Activated T-helper 1 cell treated with anti-CD3 and anti-CD28 coated beads, Interleukin-12 subunit alpha, Interleukin-12 subunit beta, Interleukin-2, Interleukin-4 antibody, amounts not matched to agents 30 ng/mL and 10 ng/mL and 1 ng/mL, durations not matched to agents 14 hours and 24 hours and 36 hours (primary cell): ENCODE results near the gene SMG6. TPM values are rescaled to one million over a fixed set of nuclear protein-coding genes. Genes with fewer than 3 reads are reported as not detected.

Experiments used
- DNase-seq: peaks from one replicate; pipeline ENCODE4 v3.0.0; 2021; ENCODE audit warnings: low spot score
- H3K27ac Mint-ChIP-seq: one replicate; pipeline ENCODE4 v1.8.0; 2021; ENCODE audit warnings: mild to moderate bottlenecking, mixed read lengths
- H3K27me3 Mint-ChIP-seq: one replicate; pipeline ENCODE4 v1.8.0; 2022; ENCODE audit warnings: mild to moderate bottlenecking, moderate library complexity, mixed read lengths; ENCODE audit not compliant: insufficient read depth
- H3K36me3 Mint-ChIP-seq: one replicate; pipeline ENCODE4 v1.8.0; 2021; ENCODE audit warnings: low read depth, mixed read lengths
- H3K4me1 Mint-ChIP-seq: one replicate; pipeline ENCODE4 v1.8.0; 2021; ENCODE audit warnings: low read depth, mixed read lengths
- H3K4me3 Mint-ChIP-seq: one replicate; pipeline ENCODE4 v1.8.0; 2021; ENCODE audit warnings: mild to moderate bottlenecking, moderate library complexity, mixed read lengths
- H3K9me3 Mint-ChIP-seq: one replicate; pipeline ENCODE4 v1.8.0; 2021; ENCODE audit warnings: mixed read lengths
- intact Hi-C: fragments of 100-400 bp; cut with micrococcal nuclease; formaldehyde crosslinking; loops from one replicate; pipeline ENCODE4 v1.15.1; 2024
- total RNA-seq: library from RNA; stranded (reverse); gene quantifications from 2 replicates; pipeline ENCODE4 v1.2.3, GENCODE V29; 2022

Gene SMG6
- total RNA-seq, 1 donor from 2014 or later: 39.5 TPM

- intact Hi-C loops: no loop called here
- Mint-ChIP-seq H3K36me3 (peaks cover 41% of the 10 kb centered on the region), H3K27ac (peak overlapping the region; percentile 72), H3K27me3 (no peaks in the 10 kb centered on the region), H3K4me1 (peaks cover 46% of the 10 kb centered on the region), H3K4me3 (peak overlapping the region; percentile 81), H3K9me3 (no peaks in the 10 kb centered on the region)
- DNase-seq: no peak
These were observed 243.8 kb downstream of the SMG6 start for GRCh38 chr17:2059547-2060384.

DNA sequence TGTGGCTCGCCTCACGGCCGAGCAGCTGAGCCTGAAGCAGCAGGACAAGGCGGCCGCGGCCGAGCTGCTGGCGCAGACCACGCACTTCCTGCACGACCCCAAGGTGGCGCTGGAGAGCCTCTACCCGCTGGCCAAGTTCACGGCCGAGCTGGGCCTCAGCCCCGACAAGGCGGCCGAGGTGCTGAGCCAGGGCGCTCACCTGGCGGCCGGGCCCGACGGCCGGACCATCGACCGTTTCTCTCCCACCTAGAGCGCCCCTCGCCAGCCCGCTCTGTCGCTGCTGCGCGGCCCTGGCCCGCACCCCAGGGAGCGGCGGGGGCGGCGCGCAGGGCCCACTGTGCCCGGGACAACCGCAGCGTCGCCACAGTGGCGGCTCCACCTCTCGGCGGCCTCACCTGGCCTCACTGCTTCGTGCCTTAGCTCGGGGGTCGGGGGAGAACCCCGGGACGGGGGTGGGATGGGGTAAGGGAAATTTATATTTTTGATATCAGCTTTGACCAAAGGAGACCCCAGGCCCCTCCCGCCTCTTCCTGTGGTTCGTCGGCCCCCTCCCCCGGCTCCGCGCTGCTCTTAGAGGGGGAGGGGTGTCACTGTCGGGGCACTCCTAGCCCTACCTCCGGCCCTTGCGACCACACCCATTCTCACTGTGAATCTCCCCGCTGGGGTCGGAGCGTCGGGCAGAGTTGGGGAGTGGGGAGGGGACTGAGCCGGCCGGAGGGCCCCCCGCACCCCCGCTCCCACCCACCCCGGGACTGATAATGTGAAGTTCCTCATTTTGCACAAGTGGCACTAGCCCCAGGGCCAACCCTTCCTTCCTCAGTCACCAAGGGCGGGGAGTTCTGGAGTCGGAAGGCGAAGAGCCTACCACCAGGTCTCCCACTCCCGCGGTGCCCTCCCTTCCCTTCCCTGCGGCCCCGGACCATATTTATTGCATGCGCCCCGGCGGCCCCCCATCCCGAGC lies 244.7 kb downstream of the SMG6 start:
- Mint-ChIP-seq H3K27me3 (no peaks in the 10 kb centered on the region), H3K9me3 (no peaks in the 10 kb centered on the region), H3K4me3 (peak overlapping the region; percentile 81), H3K27ac (peak overlapping the region; percentile 75), H3K4me1 (peaks cover 37% of the 10 kb centered on the region), H3K36me3 (peaks cover 33% of the 10 kb centered on the region)
- DNase-seq: peak; percentile 73
- intact Hi-C loops: loop anchor here (1.0 kb wide), 1 partner anchor 185 kb away; no protein-coding TSS in a partner anchor

DNA sequence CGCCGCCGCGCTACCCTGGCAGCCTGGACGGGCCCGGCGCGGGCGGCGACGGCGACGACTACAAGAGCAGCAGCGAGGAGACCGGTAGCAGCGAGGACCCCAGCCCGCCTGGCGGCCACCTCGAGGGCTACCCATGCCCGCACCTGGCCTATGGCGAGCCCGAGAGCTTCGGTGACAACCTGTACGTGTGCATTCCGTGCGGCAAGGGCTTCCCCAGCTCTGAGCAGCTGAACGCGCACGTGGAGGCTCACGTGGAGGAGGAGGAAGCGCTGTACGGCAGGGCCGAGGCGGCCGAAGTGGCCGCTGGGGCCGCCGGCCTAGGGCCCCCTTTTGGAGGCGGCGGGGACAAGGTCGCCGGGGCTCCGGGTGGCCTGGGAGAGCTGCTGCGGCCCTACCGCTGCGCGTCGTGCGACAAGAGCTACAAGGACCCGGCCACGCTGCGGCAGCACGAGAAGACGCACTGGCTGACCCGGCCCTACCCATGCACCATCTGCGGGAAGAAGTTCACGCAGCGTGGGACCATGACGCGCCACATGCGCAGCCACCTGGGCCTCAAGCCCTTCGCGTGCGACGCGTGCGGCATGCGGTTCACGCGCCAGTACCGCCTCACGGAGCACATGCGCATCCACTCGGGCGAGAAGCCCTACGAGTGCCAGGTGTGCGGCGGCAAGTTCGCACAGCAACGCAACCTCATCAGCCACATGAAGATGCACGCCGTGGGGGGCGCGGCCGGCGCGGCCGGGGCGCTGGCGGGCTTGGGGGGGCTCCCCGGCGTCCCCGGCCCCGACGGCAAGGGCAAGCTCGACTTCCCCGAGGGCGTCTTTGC lies 245.6 kb downstream of the SMG6 start:
- Mint-ChIP-seq H3K4me1 (peaks cover 34% of the 10 kb centered on the region), H3K27me3 (peaks cover 3% of the 10 kb centered on the region), H3K36me3 (peaks cover 29% of the 10 kb centered on the region), H3K9me3 (no peaks in the 10 kb centered on the region), H3K4me3 (peak overlapping the region; percentile 69), H3K27ac (peak overlapping the region; percentile 80)
- intact Hi-C loops: loop anchor here (1.0 kb wide), 1 partner anchor 186 kb away; no protein-coding TSS in a partner anchor
- peak; percentile 21 for DNase-seq

DNA sequence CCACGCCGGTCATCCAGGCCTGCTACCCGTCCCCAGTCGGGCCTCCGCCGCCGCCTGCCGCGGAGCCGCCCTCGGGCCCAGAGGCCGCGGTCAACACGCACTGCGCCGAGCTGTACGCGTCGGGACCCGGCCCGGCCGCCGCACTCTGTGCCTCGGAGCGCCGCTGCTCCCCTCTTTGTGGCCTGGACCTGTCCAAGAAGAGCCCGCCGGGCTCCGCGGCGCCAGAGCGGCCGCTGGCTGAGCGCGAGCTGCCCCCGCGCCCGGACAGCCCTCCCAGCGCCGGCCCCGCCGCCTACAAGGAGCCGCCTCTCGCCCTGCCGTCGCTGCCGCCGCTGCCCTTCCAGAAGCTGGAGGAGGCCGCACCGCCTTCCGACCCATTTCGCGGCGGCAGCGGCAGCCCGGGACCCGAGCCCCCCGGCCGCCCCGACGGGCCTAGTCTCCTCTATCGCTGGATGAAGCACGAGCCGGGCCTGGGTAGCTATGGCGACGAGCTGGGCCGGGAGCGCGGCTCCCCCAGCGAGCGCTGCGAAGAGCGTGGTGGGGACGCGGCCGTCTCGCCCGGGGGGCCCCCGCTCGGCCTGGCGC lies 246.3 kb downstream of the SMG6 start:
- H3K36me3 Mint-ChIP-seq: peaks cover 25% of the 10 kb centered on the region
- H3K9me3 Mint-ChIP-seq: no peaks in the 10 kb centered on the region
- no peak for DNase-seq
- intact Hi-C loops: no loop called here
- H3K4me3 Mint-ChIP-seq: no peak overlapping the region
- peaks cover 4% of the 10 kb centered on the region for H3K27me3 Mint-ChIP-seq
- H3K27ac Mint-ChIP-seq: no peak overlapping the region
- H3K4me1 Mint-ChIP-seq: peaks cover 29% of the 10 kb centered on the region

GRCh38 chr17:2056206-2057174 lies 247.1 kb downstream of the SMG6 start:
- intact Hi-C loops: loop anchor here (1.0 kb wide), 1 partner anchor 14 kb away; no protein-coding TSS in a partner anchor
- H3K27ac Mint-ChIP-seq: peak overlapping the region; percentile 79
- DNase-seq: peak; percentile 58
- peaks cover 11% of the 10 kb centered on the region for H3K27me3 Mint-ChIP-seq
- peaks cover 17% of the 10 kb centered on the region for H3K36me3 Mint-ChIP-seq
- no peaks in the 10 kb centered on the region for H3K9me3 Mint-ChIP-seq
- H3K4me3 Mint-ChIP-seq: peak overlapping the region; percentile 83
- H3K4me1 Mint-ChIP-seq: peaks cover 30% of the 10 kb centered on the region

DNA sequence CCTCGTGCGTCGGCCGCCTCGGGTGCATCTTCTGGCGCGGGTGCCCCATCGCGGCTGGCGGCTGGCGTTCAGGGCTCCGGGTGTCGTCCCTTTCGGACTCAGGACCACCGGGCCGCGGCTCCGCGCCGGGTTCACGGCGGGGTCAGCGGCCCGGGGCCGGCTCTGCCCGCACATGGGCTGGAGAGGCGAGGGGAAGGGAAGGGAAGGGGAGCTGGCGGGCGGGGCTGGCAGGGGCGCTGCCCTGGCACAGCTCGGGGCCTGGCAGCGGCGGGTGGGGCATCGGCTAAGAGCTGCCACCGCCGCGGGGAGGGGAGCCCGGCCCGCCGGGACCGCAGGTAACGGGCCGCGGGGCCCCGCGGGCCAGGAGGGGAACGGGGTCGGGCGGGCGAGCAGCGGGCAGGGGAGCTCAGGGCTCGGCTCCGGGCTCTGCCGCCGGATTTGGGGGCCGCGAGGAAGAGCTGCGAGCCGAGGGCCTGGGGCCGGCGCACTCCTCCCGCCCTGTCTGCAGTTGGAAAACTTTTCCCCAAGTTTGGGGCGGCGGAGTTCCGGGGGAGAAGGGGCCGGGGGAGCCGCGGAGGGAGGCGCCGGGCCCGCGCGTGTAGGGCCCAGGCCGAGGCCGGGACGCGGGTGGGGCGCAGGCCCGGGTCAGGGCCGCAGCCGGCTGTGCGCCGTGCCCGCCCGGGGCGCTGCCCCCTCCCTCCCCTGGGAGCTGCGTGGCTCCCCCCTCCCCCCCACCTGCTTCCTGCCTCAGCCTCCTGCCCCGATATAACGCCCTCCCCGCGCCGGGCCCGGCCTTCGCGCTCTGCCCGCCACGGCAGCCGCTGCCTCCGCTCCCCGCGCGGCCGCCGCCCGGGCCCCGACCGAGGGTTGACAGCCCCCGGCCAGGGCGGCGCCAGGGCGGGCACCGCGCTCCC lies 248.0 kb downstream of the SMG6 start:
- H3K27ac Mint-ChIP-seq: no peak overlapping the region
- peak; percentile 56 for DNase-seq
- intact Hi-C loops: loop anchor here (1.0 to 2.0 kb wide), 3 partner anchors 15 to 337 kb away; no protein-coding TSS in a partner anchor
- peaks cover 14% of the 10 kb centered on the region for H3K36me3 Mint-ChIP-seq
- H3K27me3 Mint-ChIP-seq: peaks cover 12% of the 10 kb centered on the region
- H3K9me3 Mint-ChIP-seq: no peaks in the 10 kb centered on the region
- H3K4me3 Mint-ChIP-seq: peak overlapping the region; percentile 83
- peaks cover 28% of the 10 kb centered on the region for H3K4me1 Mint-ChIP-seq

DNA sequence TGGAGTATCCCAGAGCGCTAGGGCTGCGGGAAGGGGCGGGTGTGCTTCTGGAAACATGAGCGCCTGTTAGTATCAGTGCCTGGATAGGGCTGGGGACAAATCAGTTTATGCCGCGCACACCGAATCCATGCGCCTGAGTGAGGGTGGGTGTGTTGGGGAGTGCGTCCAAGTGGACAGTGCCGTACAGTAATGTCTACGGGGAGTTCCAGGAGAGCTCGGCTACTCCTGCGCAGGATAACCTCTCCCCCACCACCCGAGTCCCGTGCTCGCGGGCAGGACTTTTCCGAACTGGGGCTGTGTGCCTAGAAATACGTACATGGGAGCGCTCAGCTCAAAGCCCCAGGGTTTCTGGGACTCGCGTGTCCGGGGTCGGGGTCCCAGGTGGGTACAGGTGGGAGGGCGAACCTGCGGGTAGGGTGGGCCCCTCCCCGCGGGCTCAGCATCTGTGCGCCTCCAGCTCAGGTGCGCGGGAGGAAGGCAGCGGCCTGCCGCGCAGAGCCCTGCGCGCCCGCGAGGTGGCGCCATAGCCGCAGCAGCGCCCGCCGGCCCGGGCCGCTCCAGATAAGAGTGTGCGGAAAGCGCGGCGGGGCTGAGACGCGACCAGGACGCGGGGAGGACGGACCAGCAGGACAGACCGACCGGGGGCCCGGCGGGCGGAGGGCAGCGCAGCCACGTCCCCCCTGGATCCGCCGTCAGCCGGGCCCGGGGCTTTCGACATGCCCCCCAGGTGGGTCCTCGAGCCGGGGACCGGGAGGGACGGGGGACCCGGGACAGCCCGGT lies 248.9 kb downstream of the SMG6 start, which contains the start of gene HIC1:
Gene HIC1 (plus strand): TSS at position 592 of the 780 bp plus-strand sequence. CDS start 1,588 bp downstream, outside the sequence.
- H3K4me3 Mint-ChIP-seq: peak within 1 kb of the TSS; percentile 84
- H3K27me3 Mint-ChIP-seq: peaks cover 12% of the 10 kb centered on the region
- peaks cover 7% of the 10 kb centered on the region for H3K36me3 Mint-ChIP-seq
- H3K4me1 Mint-ChIP-seq: peaks cover 20% of the 10 kb centered on the region
- H3K27ac Mint-ChIP-seq: peak within 1 kb of the TSS; percentile 91
- peak; percentile 85 for DNase-seq
- intact Hi-C loops: loop anchor here (1.0 to 5.0 kb wide), 9 partner anchors 24 to 338 kb away; partner anchors contain the start of genes DPH1, SMG6, SRR and TSR1
- no peaks in the 10 kb centered on the region for H3K9me3 Mint-ChIP-seq

DNA sequence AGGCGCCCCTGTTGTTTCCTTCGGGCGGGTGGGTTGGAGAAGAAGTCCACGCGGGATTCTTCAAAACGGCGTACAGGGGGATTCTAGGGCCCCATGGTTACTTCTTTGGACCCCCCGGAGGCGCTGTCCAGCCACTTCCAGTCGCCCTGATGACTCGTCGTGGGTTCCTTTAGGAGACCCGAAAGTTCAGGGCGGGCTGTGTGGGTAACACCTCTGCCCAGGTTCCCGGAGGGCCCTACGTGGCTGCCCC lies 249.4 kb downstream of the SMG6 start:
- Mint-ChIP-seq H3K36me3 (peaks cover 2% of the 10 kb centered on the region), H3K9me3 (no peaks in the 10 kb centered on the region), H3K4me1 (peaks cover 18% of the 10 kb centered on the region), H3K27me3 (peaks cover 12% of the 10 kb centered on the region), H3K27ac (peak overlapping the region; percentile 91), H3K4me3 (peak overlapping the region; percentile 84)
- intact Hi-C loops: loop anchor here (1.0 to 5.0 kb wide), 8 partner anchors 24 to 339 kb away; partner anchors contain the start of genes DPH1, SMG6, SRR and TSR1
- DNase-seq: no peak

- intact Hi-C loops: loop anchor here (1.0 to 5.0 kb wide), 8 partner anchors 23 to 339 kb away; partner anchors contain the start of genes DPH1, SMG6, SRR and TSR1
- peak; percentile 79 for DNase-seq
- no peaks in the 10 kb centered on the region for H3K9me3 Mint-ChIP-seq
- peak overlapping the region; percentile 84 for H3K4me3 Mint-ChIP-seq
- H3K27ac Mint-ChIP-seq: peak overlapping the region; percentile 91
- H3K36me3 Mint-ChIP-seq: peaks cover 2% of the 10 kb centered on the region
- peaks cover 12% of the 10 kb centered on the region for H3K27me3 Mint-ChIP-seq
- peaks cover 24% of the 10 kb centered on the region for H3K4me1 Mint-ChIP-seq
These were observed 250.0 kb downstream of the SMG6 start for GRCh38 chr17:2053380-2054261.
